ENCODE results near the gene RPS6KC1.
"Not testable (repeated sequence)": the region's sequence is repeated elsewhere in the genome, so short reads cannot be mapped to it uniquely, and the experiment has no call there.

The RPS6KC1 gene

DNA sequence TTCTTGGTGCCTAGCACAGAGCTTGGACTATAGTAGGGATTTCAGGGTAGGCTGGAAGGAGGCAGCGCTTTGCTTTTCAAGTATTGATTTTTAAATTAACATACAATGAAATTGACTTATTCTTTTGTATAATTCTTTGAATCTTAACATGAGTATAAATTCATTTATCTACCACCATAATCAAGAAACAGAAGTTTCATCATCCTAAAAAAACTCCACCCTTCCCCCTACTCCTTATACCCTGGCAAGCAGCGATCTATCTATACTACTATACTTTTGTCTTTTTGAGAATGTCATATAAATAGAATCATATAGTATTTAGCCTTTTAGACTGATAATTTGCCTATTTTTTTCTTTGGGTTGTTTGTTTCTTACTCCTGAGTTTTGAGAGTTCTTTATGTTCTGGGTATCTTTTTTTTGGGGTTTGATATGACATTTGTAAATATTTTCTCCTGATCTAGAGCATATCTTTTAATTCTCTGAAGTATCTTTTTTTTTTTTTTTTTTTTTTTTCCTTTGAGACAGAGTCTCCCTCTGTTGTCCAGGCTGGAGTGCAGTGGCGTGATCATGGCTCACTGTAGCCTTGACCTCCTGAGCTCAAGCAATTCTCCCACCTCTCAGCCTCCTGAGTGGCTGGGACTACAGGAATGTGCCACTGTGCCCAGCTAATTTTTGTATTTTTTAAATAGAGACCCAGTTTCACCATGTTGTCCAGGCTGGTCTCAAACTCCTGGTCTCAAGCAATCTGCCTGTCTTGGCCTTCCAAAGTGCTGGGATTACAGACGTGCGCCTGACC is 6.4 kb downstream of the RPS6KC1 start:
- no peak for DNase-seq

DNA sequence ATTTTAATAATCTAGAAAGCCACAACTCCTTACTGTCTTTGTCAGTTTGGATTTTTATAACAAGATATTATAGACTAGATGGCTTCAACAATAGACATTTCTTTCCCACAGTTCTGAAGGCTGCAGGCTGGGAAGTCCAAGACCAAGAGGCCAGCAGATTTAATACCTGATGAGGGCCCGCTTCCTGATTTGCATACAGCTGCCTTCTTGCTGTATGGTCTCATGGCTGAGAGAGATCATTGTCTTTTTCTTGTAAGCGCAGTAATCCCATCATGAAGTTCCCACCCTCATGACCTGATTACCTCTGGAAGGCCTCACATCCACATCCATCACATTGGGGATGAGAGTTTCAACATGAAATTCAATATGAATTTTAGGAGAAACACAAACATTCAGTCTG is 9.8 kb downstream of the RPS6KC1 start:
- no peak for DNase-seq

DNA sequence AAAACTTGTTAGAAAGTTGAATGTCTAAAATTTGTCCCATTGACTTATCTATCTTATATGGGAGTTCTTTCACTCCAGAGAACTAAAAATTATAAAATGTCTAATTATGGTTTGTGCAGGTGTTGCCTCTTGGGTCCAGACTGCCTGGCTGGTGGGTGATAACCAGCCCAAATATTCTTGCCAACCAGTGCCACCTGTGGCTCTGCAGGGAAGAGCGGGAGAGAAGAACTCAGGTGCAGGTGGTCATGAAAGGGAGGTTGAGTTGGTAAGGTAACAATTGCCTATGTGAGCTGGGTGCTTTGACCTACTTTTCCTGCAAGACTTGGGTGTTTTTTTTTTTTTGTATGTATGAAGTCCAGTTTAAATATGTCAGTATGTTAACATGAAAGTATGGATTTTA is 10.2 kb downstream of the RPS6KC1 start:
- no peak for DNase-seq

DNA sequence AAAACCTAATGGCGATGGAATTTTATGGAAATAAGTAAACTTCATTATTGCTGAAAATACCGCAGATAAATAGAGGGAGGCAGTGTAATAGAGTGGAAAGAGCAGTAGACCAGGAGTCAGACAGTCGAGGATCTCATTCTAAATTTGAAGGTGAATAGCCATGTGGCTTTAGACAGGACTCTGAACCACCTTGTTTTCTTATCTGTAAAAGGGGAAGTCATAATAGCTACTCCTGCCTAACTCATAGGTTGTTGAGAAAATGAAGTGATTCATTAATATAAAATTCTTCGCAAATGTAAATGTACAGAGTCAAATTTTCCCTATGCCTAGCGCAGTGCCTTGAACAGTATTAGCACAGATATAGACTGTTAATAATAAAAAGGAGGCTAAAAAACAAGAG is 14.8 kb downstream of the RPS6KC1 start:
- no peak for DNase-seq

DNA sequence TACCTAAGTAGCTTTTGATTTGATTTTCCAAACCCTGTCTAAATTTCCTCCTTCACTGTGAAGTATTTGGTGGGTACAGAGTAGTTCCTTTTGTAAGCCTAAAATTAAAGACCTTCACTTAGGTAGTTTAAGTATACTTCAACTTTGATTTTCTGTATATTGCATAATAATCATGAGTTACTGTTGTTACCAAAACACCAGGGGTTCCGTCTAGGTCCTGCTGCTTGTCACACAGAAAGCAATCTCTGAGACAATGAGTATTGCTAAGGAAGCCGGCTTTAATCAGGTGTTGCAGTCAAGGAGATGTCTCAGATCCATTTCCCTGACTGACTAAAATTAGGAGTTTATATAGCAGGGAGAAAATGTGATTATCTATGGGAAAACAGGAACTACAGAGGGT is 15.3 kb downstream of the RPS6KC1 start:
- no peak for DNase-seq

DNA sequence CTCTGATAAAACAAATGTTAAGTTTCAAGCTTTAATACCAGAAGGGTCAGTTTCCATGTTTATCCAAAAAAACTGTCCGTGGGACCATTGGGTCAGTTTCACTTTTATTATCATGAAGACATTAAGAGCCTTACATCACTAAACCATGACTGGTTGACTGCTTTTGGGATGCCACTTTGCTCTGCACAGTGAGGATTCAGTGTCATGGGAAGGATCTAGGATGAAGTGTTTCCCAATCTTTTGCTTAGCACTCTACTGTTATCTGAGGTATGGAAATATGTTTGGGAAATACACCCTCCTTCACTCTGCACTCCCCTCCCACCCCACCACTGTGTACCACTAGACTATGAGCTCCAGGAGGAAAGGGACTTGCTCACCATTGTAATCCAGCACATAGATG is 16.3 kb downstream of the RPS6KC1 start:
- DNase-seq: no peak

DNA sequence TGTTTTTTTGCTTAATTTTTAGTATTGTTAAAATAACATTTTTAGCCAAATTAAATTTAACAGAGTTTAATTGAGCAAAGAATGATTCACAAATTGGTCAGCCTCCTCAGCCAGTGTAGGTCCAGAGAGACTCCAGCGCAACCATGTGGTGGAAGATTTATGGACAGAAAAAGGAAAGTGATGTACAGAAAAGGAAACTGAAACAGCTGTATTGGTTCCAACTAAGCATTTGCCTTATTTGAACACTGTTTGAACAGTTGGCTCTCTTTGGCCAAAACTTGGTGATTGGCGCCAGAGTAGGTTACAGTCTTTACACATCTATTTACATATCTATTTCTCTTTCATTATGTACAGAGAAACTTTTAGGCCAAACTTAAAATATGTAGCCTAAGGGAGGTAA is 19.4 kb downstream of the RPS6KC1 start:
- DNase-seq: peak; percentile 4

DNA sequence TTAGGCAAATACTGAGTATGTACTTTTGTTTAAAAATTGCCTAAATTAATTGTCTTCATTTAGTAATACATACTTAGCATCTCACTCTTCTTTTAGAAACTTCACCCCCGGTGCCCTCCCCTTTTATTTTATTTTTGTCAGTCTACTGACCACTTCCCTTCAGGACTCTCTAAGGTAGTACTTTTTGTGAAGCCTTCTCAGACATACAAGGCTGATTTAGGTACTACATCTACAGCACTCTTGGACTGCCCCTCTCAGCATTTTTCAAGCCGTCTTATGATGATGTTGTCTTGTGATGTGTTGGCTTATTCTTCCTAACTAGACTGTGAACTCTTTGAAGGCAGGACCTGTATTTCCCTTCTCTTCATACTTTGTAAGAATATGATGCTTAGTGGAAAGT is 24.7 kb downstream of the RPS6KC1 start:
- no peak for DNase-seq

DNA sequence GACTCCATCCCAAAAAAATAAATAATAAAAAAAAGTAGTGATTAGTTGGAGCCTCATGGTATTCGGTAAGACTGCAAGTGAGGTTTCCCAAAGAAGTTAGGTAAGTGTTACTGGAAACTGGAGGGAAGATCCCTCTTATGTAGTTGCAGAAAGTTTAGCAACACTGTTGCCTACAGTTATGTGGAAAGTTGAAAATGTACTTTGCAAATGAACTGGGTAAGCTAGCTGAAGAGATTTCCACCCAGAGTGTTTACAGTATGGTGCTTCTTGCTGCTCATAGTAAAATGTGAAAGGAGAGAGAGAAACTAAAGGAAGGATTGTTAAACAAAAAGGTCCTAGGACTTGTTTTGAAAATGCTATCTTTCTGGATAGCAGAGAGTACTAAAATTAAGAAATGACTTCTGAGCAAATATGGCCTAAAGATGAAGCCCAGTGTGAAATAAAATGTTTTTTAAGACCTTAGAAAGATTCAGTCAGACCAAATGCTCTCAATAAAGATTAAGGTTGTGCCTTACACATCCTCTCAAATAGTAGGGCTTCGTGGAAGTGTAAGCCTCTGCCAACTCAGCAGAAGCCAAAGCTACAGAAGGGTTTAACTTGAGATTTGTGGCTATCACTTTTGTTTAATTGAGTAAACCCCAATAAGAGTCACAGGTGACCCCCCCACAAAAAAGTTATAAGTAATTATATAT is 31.5 kb downstream of the RPS6KC1 start:
- no peak for DNase-seq

DNA sequence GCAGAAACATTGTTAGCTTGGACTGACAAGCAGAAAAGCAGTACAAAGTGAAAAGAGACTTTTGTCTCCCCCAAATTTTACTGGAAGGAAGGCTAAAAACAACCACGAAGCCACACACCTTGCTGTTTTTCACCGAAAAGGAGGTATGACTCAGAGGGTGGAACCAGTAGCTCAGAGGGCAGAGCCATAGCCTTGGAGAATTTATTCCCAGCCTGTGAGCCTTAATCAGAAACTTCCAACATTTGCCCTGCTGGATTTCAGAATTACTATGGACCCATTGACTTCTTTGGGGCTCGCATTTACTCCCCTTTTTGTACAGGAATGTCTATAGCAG is 32.0 kb downstream of the RPS6KC1 start:
- DNase-seq: no peak

DNA sequence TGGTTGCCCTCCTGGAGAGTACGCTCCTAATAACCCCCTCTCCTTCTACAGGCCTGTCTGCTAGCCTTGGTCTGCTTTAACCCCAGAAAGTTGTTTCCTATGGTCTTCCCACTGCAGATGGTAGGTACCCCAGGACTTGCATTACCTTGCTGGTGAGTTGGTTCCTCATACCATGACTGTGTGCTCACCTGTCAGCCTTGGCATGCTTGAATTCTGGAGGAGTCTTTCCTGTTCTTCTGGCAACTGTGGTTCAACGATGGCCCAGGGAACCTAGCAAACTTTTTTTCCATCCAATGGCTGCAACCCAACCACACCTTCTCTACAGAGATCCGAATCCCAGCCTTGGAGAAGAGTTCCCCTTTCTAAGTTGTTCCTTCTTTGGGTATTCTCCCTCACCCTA is 36.9 kb downstream of the RPS6KC1 start:
- no peak for DNase-seq

DNA sequence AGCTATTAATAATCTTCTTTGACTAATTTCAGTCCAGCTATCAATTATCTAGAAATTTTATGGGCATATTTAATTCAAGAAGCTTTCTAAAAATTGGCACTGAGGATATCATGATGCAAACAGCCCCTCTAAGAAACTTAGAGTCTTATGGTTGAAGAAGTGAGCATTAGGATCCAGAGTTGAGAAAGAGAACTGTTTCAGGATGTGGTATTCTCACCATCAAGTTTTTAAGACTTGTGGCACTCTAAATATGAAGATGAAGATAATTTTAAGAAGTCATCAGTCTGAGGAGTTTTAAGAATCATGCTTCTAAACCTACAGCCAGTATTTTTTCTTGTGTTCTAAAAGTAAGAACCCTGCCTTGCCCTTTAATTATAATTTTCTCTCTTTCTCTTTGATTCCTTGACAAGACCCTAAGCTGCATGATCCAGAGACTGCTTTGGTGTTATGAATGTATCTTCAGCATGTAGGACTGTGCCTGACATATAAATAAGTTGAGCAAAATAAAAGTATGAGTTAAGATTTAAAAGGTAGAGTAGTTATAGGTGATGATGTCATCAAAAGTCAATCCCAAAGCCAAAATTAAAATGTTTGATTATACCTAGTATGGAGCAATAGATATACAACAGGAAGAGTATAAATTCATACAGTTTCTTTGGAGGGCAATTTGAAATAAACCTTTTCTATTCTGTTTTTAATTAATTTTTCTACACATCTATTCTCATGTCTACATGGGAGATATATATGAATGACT is 39.1 kb downstream of the RPS6KC1 start:
- no peak for DNase-seq

DNA sequence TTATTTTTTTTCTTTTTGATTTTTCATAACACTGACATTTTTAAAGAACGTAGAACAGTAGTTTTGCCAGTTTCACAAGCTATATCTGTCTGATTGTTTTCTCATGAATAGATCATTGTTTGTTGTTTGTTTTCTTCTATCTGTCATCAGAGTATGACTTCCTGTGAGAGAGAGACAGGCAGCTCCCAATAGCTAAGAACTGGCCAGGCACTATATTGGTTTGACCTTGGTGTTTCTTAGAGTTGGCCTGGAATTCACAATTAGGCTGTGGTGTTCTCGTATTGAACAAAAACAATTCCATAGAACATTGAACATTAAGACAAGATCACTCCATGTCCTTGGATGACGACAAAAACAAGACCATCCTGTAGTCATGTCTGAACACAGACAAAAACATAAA is 43.4 kb downstream of the RPS6KC1 start:
- DNase-seq: no peak

DNA sequence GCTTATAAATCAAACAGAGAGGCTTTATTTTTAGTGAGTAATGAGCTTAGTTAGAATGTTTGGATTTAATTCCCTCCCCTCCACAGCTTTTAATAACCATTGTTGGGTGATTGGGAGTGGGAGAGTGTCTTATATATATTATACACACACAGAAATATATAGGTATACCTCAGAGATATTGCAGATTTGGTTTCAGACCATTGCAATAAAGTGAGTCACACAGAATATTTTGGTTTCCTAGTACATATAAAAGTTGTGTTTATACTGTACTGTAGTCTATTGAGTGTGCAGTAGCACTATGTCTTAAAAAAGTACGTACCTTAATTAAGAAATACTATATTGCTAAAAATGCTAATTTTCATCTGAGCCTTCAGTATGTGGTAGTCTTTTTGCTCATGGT is 44.4 kb downstream of the RPS6KC1 start:
- DNase-seq: no peak

DNA sequence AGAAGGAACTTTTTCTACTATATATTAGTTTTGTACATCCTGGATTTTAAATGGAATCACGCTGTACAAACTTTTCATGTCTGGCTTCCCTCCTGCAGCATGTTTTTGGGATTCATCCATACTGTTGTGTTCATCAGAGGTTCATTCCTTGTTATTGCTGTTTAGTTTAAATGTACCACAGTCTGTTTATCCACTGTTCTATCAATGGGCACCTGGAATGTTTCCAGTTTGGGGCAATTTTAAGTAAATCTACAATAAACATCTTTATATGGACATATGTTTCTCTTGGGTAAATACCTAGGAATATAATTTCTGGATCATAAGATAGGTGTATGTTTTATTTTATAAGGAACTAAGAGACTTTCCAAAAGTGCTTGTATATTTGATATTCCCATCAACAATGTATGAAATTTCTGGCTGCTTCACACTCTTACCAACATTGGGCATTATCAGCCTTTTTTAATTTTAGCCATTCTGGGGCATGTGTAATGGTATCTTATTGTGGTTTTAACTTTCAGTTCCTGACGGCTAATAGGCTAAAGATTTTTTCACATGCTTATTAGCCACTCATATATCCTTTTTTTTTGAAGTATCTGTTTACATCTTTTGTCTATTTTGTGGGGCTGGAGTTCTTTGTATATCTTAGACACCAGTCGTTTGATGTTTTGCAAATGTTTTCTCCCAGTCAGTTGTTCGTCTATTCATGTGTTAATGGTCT is 48.8 kb downstream of the RPS6KC1 start:
- no peak for DNase-seq

DNA sequence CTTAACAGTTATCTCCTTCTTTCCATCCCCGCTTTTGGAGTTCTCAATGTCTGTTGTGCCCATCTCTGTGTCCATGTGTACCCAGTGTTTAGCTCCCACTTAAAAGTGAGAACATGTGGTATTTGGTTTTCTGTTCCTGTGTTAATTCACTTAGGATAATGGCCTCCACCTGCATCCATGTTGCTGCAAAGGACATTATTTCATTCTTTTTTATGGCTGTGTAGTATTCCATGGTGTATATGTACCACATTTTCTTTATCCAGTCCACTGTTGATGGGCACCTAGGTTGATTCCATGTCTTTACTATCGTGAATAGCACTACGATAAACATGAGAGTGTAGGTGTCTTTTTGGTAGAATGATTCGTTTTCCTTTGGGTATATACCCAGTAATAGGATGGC is 49.5 kb downstream of the RPS6KC1 start:
- DNase-seq: not testable (repeated sequence)

DNA sequence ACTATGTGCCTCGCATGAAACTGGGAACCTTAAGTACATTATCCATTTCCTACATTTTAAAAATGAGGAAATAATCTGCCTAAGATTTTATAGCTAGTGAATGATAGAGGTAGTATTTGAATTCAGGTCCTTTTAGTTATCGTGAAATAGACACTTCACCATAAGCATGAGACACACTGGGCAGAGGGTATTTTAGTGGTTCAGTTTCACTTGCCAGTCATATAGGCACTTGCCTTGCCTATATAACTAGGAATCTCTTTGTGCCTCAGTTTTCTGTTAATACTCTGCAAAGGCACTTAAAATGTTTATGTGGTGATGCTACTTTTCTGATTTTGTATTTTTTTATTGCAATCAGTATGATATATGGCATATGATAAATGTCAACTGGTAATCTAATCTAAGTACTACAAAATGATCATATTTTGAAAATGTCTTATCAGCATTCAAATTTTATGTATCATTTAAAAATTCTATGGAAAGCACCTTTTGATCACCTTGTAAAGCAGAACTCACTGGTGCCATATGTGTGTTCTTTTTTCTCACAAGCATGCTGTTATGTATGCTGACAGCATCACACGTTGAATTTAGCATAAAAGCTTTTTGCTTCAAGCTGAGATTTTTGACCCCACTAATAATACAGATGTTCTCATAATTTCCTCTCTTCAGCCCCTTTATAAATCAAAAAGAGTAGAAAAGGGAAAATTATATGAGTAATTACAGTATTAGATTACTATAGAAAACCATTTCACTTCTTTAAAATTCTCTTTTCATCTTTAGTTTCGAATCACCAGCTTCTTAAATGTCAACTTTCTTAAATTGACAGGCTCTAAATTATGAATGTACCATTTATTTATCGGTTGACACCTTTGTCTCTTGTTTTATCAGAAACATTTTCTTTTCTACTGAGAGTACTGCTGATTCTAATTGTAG is 52.6 kb downstream of the RPS6KC1 start:
- DNase-seq: no peak

DNA sequence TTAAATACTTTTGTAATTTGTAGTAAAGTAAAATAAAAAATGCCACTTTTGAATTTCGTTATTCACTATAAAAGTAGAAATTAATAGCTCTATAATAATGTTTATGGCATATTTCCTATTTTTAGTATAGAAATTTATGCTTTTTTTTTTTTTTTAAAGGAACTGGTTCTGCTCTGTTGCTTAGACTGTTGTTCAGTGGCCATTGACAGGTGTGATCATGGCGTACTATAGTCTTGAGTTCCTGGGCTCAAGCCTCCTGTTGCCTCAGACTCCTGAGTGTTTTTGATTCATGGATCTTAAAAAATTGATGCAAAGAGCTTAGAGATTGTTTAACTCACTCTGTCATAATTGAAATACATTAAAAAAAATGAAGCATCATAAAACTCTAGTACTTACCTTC is 53.6 kb downstream of the RPS6KC1 start:
- no peak for DNase-seq

DNA sequence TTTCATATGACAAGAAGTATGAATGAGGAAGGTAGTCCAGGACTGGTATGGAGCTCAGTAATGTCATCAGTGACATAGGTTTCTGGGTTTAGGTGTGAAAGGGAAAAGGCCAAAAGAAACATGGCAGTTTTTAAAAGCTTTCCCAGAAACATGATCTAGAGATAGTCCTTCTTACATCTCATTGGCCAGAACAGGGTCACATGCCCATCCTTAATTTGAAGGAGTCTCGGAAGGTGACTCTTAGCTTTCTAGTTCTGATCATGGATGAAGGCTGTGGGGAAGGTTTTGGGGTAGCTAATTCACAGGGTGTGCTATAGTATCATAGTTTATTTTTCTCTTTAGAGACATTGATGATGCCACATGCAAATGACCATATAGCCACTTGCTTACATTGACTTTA is 55.3 kb downstream of the RPS6KC1 start:
- no peak for DNase-seq

DNA sequence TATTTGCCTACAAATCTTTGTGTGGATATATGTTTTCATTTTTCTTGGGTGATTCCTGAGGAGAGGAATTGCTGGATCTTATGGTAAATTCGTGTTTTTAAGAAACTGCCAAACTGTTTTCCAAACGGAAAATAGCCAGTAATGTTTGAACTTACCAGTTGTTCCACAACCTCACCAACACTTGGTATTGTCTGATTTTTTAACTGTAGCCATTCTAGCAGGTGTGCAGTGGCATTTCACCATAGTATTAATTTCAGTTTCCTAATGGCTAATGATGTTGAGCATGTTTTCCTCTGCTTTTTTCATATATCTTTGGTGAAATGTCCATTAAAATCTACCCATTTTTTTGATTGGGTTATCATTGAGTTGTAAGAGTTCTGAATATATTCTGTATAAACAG is 56.6 kb downstream of the RPS6KC1 start:
- DNase-seq: no peak

DNA sequence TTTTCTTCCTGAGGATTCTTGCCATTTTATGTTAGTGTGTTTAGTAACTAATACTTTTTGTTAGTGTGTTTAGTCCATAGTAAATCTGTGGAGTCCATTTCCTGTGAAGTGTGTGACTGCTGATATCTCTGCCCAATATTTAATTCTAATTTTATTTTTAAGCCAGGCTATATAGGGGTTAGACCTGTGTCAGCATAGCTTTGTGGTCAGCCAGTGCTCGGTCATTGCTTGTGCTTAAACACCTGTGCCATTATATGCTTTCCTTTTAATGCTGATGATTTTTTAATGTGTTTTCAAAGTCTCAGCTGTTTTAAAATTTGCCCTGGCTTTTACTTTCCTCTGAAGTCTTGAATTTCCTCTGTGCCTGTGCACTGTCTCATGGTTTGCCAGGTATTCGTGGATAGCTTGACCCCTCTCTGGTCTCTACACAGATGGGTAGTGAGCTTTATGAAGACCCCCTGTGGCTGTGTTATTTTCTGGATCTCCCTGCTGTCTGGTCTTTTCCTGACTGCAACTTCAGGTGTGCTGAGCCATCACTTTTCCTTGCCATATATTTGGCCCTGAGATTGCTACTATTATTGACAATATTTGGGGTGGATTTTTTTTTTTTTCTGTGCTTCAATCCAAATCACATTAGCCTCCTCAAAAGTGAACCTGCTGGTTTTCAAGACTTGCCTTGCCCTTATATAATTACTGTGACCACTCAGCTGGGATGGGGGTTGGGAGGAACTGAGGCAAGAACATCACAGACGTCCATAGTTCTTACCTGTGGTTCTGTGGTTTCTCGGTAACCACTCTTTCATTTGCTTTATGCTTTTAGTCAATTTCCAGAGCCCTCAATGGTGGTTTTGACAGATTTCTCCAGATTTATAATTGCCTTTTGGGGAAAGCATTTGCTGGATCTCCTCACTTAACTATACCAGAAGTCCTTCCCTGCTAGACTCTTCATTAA is 59.6 kb downstream of the RPS6KC1 start:
- DNase-seq: no peak
